T-cell (primary cell): ENCODE results near the gene KCNH5. TPM values are rescaled to one million over a fixed set of nuclear protein-coding genes. Genes with fewer than 3 reads are reported as not detected.

ENCODE experiments used
- ATAC-seq, 4 experiments: fragments of 200-7000 bp in 3 of 4; fragments of 150-1000 bp in 1 of 4; cut with Tn5 transposase; replicated peaks in 1 of 4; 1 replicate in 3 of 4; 2 replicates in 1 of 4; pipeline ENCODE4 v1.10.0; 2021; ENCODE audit warnings: moderate library complexity in 3 of 4, mild to moderate bottlenecking in 2 of 4, moderate number of reproducible peaks in 1 of 4
- CTCF ChIA-PET, 2 donors: fragments of 300-600 bp; sonication (Branson Sonifier 250); formaldehyde crosslinking; loops; one replicate each; lab custom pipeline; 2022; ENCODE audit warnings: antibody characterized with exemption in 2 of 2; lab: Charles Lee
- POLR2A ChIA-PET, 2 donors: fragments of 300-600 bp; sonication (Branson Sonifier 250); formaldehyde crosslinking; loops; one replicate each; lab custom pipeline; 2022; ENCODE audit warnings: antibody characterized with exemption in 2 of 2; lab: Charles Lee
- DNase-seq, 35 experiments: peaks; one replicate each; pipeline versions ENCODE4 v3.0.0 to v3.0.0-alpha.2; 2013 to 2023
- H3K27ac ChIP-seq: one replicate; pipeline ENCODE4 v1.5.1; 2013; ENCODE audit warnings: low read length
- H3K27me3 ChIP-seq, 2 experiments: replicated peaks in 1 of 2; 1 replicate in 1 of 2; 2 replicates in 1 of 2; pipeline versions ENCODE4 v1.6.1 to v1.7.0; 2013; ENCODE audit warnings: low read length in 1 of 2, mixed read lengths in 1 of 2; ENCODE audit not compliant: control insufficient read depth in 2 of 2, insufficient read depth in 2 of 2; ENCODE audit errors: extremely low read depth in 1 of 2
- H3K36me3 ChIP-seq, 2 donors: 1 replicate in 1 of 2; 2 replicates in 1 of 2; pipeline versions ENCODE4 v1.6.1 to v1.7.0; 2013; ENCODE audit warnings: low read length in 1 of 2; ENCODE audit not compliant: control insufficient read depth in 2 of 2, insufficient read depth in 1 of 2; ENCODE audit errors: extremely low read depth in 1 of 2
- H3K4me1 ChIP-seq, 2 experiments: 1 replicate in 1 of 2; 2 replicates in 1 of 2; pipeline versions ENCODE4 v1.6.1 to v1.7.0; 2013; ENCODE audit warnings: low read length in 2 of 2, mixed read lengths in 1 of 2; ENCODE audit not compliant: insufficient read depth in 2 of 2, control insufficient read depth in 1 of 2; ENCODE audit errors: extremely low read depth in 1 of 2
- H3K4me3 ChIP-seq, 2 donors: 1 replicate in 1 of 2; 2 replicates in 1 of 2; pipeline versions ENCODE4 v1.5.1 to v1.7.0; 2013; ENCODE audit warnings: mild to moderate bottlenecking in 2 of 2, low read length in 1 of 2, moderate library complexity in 1 of 2; ENCODE audit not compliant: control insufficient read depth in 1 of 2; ENCODE audit errors: extremely low read depth in 1 of 2
- H3K9me3 ChIP-seq: 2 replicates; pipeline ENCODE4 v1.7.0; 2013
- H3K27ac Mint-ChIP-seq, 2 donors: one replicate each; pipeline ENCODE4 v1.8.0; 2020 to 2021; ENCODE audit warnings: mild to moderate bottlenecking in 2 of 2, mixed read lengths in 2 of 2
- H3K27me3 Mint-ChIP-seq, 2 donors: one replicate each; pipeline ENCODE4 v1.8.0; 2021 to 2022; ENCODE audit warnings: mixed read lengths in 2 of 2
- H3K36me3 Mint-ChIP-seq: one replicate; pipeline ENCODE4 v1.8.0; 2021; ENCODE audit warnings: mixed read lengths
- H3K4me1 Mint-ChIP-seq, 3 donors: one replicate each; pipeline ENCODE4 v1.8.0; 2020 to 2022; ENCODE audit warnings: mixed read lengths in 3 of 3, mild to moderate bottlenecking in 1 of 3
- H3K4me3 Mint-ChIP-seq, 3 donors: one replicate each; pipeline ENCODE4 v1.8.0; 2020 to 2022; ENCODE audit warnings: mild to moderate bottlenecking in 3 of 3, mixed read lengths in 3 of 3, moderate library complexity in 3 of 3
- H3K9me3 Mint-ChIP-seq, 3 donors: one replicate each; pipeline ENCODE4 v1.8.0; 2020 to 2022; ENCODE audit warnings: mixed read lengths in 3 of 3
- WGBS: methylation state at CpG from one replicate; pipeline ENCODE4 v1.1.5; 2013; ENCODE audit warnings: missing lambda C conversion rate; ENCODE audit not compliant: insufficient coverage; 5-methylcytosine and 5-hydroxymethylcytosine counted together
- total RNA-seq, 35 experiments: library from RNA in 6 of 35; stranded (reverse) in 6 of 35; fragments of 120-200 nt in 1 of 35; gene quantifications; one replicate each; pipeline versions ENCODE4 v1.2.1 to v1.2.4 and lab custom pipeline; 2013 to 2026

KCNH5 gene
- total RNA-seq, 5 donors from 2014 or later (not counting 1 experiment from before 2014, with no cell fraction given): not detected

GRCh38 chr14:63051992-63052391 is 6.7 kb upstream of the KCNH5 start:
- DNase-seq (no peak), ATAC-seq (no peak)
- H3K4me3 Mint-ChIP-seq: no peak overlapping the region
- CTCF ChIA-PET: no interaction called here
- Histone ChIP-seq H3K36me3 (no peaks in the 10 kb centered on the region), H3K4me3 (no peak overlapping the region), H3K27me3 (peaks cover 0 to 2% of the 10 kb centered on the region in 2 experiments), H3K27ac (no peak overlapping the region), H3K4me1 (no peaks in the 10 kb centered on the region), H3K9me3 (no peaks in the 10 kb centered on the region)
- H3K36me3 Mint-ChIP-seq: no peaks in the 10 kb centered on the region
- peaks cover 0 to 4% (median 0%) of the 10 kb centered on the region in 3 donors for H3K9me3 Mint-ChIP-seq
- WGBS: 51% methylated on average over 4 of the region's 4 CpGs
- POLR2A ChIA-PET: no interaction called here
- no peak overlapping the region for H3K27ac Mint-ChIP-seq
- no peaks in the 10 kb centered on the region for H3K4me1 Mint-ChIP-seq
- peaks cover 3 to 13% of the 10 kb centered on the region in 2 donors for H3K27me3 Mint-ChIP-seq

- Histone ChIP-seq H3K4me1 (no peaks in the 10 kb centered on the region), H3K9me3 (no peaks in the 10 kb centered on the region), H3K27me3 (peaks cover 2 to 6% of the 10 kb centered on the region in 2 experiments), H3K4me3 (no peak overlapping the region), H3K27ac (no peak overlapping the region), H3K36me3 (no peaks in the 10 kb centered on the region)
- peaks cover 10 to 19% of the 10 kb centered on the region in 2 donors for H3K27me3 Mint-ChIP-seq
- CTCF ChIA-PET: no interaction called here
- no peak overlapping the region for H3K4me3 Mint-ChIP-seq
- WGBS: no CpG with 5 or more reads among the region's 2 CpGs
- POLR2A ChIA-PET: no interaction called here
- H3K9me3 Mint-ChIP-seq: no peaks in the 10 kb centered on the region
- peaks cover 0 to 2% (median 1%) of the 10 kb centered on the region in 3 donors for H3K4me1 Mint-ChIP-seq
- H3K27ac Mint-ChIP-seq: no peak overlapping the region
- no peaks in the 10 kb centered on the region for H3K36me3 Mint-ChIP-seq
- ATAC-seq (no peak), DNase-seq (no peak)
These were observed 6.0 kb upstream of the KCNH5 start for GRCh38 chr14:63051301-63051700.

- Histone ChIP-seq H3K4me3 (no peak overlapping the region), H3K36me3 (no peaks in the 10 kb centered on the region), H3K27ac (no peak overlapping the region), H3K27me3 (peaks cover 2 to 11% of the 10 kb centered on the region in 2 experiments), H3K9me3 (no peaks in the 10 kb centered on the region), H3K4me1 (no peaks in the 10 kb centered on the region)
- no peaks in the 10 kb centered on the region for H3K9me3 Mint-ChIP-seq
- H3K36me3 Mint-ChIP-seq: no peaks in the 10 kb centered on the region
- H3K4me1 Mint-ChIP-seq: peaks cover 0 to 3% (median 3%) of the 10 kb centered on the region in 3 donors
- no peak for ATAC-seq
- DNase-seq: no peak
- H3K27me3 Mint-ChIP-seq: peaks cover 12 to 22% of the 10 kb centered on the region in 2 donors
- 100% methylated on average over 2 of the region's 2 CpGs for WGBS
- no peak overlapping the region for H3K4me3 Mint-ChIP-seq
- CTCF ChIA-PET: no interaction called here
- no peak overlapping the region for H3K27ac Mint-ChIP-seq
- POLR2A ChIA-PET: no interaction called here
These were observed 5.4 kb upstream of the KCNH5 start for GRCh38 chr14:63050694-63051093.

GRCh38 chr14:63046339-63047268 is 1.3 kb upstream of the KCNH5 start:
- POLR2A ChIA-PET: no interaction called here
- H3K27ac ChIP-seq: no peak overlapping the region
- WGBS: 28% methylated on average over 11 of the region's 23 CpGs
- no peak overlapping the region for H3K4me3 ChIP-seq
- H3K27ac Mint-ChIP-seq: no peak overlapping the region
- DNase-seq (no peak), ATAC-seq (no peak)
- H3K4me1 ChIP-seq: no peaks in the 10 kb centered on the region
- no peaks in the 10 kb centered on the region for H3K36me3 ChIP-seq
- H3K9me3 ChIP-seq: no peaks in the 10 kb centered on the region
- H3K4me3 Mint-ChIP-seq: no peak overlapping the region
- no peaks in the 10 kb centered on the region for H3K9me3 Mint-ChIP-seq
- peaks cover 9 to 24% of the 10 kb centered on the region in 2 experiments for H3K27me3 ChIP-seq
- H3K4me1 Mint-ChIP-seq: peaks cover 0 to 3% (median 3%) of the 10 kb centered on the region in 3 donors
- H3K27me3 Mint-ChIP-seq: peaks cover 16 to 36% of the 10 kb centered on the region in 2 donors
- CTCF ChIA-PET: no interaction called here
- no peaks in the 10 kb centered on the region for H3K36me3 Mint-ChIP-seq

GRCh38 chr14:63045612-63046320 is 508 bp upstream of the KCNH5 start:
- H3K4me1 Mint-ChIP-seq: peaks cover 0 to 3% (median 3%) of the 10 kb centered on the region in 3 donors
- WGBS: 3% methylated on average over 64 of the region's 70 CpGs
- ATAC-seq (no peak), DNase-seq (no peak)
- no peaks in the 10 kb centered on the region for H3K9me3 ChIP-seq
- no peak overlapping the region for H3K27ac ChIP-seq
- no peaks in the 10 kb centered on the region for H3K36me3 ChIP-seq
- H3K4me3 Mint-ChIP-seq: no peak overlapping the region
- H3K4me3 ChIP-seq: no peak overlapping the region
- no peaks in the 10 kb centered on the region for H3K4me1 ChIP-seq
- ChIA-PET CTCF (no interaction called here), POLR2A (no interaction called here)
- H3K27ac Mint-ChIP-seq: no peak overlapping the region
- H3K27me3 ChIP-seq: peaks cover 9 to 24% of the 10 kb centered on the region in 2 experiments
- H3K36me3 Mint-ChIP-seq: no peaks in the 10 kb centered on the region
- H3K27me3 Mint-ChIP-seq: peaks cover 16 to 36% of the 10 kb centered on the region in 2 donors
- H3K9me3 Mint-ChIP-seq: no peaks in the 10 kb centered on the region

- no peaks in the 10 kb centered on the region for H3K4me1 Mint-ChIP-seq
- ChIA-PET POLR2A (no interaction called here), CTCF (no interaction called here)
- DNase-seq (no peak), ATAC-seq (no peak)
- peaks cover 8 to 13% of the 10 kb centered on the region in 2 donors for H3K27me3 Mint-ChIP-seq
- Histone ChIP-seq H3K9me3 (no peaks in the 10 kb centered on the region), H3K4me1 (no peaks in the 10 kb centered on the region), H3K27me3 (peaks cover 5 to 9% of the 10 kb centered on the region in 2 experiments), H3K27ac (no peak overlapping the region), H3K36me3 (no peaks in the 10 kb centered on the region), H3K4me3 (no peak overlapping the region)
- H3K36me3 Mint-ChIP-seq: no peaks in the 10 kb centered on the region
- WGBS: no CpG with 5 or more reads among the region's 3 CpGs
- no peaks in the 10 kb centered on the region for H3K9me3 Mint-ChIP-seq
- no peak overlapping the region for H3K4me3 Mint-ChIP-seq
- H3K27ac Mint-ChIP-seq: no peak overlapping the region
These were observed 5.4 kb downstream of the KCNH5 start for GRCh38 chr14:63039866-63040265.
